Fibroblast of the conjunctiva (primary cell): ENCODE results near the gene CHST15.

ENCODE experiments used
- DNase-seq: peaks from one replicate; pipeline ENCODE4 v3.0.0-alpha.2; 2010; ENCODE audit warnings: low read depth

The CHST15 gene

GRCh38 chr10:124065382-124066125 is 27.8 kb downstream of the CHST15 start:
- DNase-seq: no peak

GRCh38 chr10:124064676-124065075 is 28.7 kb downstream of the CHST15 start:
- DNase-seq: no peak

DNA sequence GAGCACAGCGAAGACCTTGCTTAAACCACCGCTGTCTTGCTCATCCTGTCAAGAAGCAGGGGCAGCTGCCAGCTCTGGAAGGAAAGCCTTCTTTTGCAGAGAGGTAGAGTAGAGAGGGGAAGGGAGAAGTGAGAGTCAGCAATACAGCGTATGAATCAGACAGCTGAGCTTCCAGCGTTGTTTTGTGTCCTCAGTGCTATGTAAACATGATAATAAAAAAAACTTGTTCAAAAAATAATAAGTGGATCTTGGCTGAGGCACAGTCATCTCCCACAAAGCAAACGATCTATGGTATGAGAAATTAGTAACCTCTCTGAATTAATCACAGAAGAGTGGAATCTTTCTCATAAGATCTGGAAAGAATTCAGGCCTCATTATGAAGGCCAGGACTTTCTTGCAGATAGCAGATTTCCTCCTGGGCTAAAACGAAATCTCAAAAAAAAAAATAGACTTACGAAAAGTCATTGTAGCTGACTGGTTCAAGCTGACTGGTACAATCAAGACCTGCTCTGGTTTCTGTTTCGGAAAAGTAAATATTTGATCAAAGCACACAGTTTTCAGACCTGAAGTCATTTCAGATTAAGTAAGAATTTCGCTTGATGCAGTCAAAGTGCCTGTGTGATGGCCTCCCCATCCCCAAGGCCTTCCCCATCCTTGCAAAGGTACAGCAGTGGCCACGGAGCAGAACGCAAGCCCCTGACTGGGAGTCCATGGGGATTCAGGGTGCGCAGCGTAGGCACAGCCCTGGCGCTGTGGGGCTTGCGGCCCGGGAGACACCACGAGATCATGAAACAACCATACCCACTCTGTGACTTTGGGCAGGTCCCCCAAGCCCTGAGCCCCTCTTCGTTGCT is 29.4 kb downstream of the CHST15 start:
- DNase-seq: peak; percentile 77

DNA sequence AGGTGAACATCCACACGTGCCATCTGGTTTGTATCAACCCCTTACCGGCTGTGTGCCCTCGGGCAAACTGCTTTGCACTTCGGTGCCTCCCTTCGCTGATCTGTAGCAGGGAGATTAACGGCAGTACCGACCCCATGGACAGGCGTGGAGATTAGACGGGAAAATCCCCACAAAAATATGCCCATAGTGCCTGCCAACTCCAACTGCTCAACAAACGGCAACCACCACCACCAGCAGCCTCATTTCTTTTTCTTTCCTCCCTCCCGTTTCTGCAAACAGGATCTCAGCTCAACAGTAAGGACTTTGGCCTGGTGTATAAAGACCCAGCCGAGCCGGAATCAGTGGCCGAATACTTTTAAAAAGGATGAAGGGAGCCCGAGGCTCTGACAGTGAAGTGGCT is 31.0 kb downstream of the CHST15 start:
- DNase-seq: no peak

DNA sequence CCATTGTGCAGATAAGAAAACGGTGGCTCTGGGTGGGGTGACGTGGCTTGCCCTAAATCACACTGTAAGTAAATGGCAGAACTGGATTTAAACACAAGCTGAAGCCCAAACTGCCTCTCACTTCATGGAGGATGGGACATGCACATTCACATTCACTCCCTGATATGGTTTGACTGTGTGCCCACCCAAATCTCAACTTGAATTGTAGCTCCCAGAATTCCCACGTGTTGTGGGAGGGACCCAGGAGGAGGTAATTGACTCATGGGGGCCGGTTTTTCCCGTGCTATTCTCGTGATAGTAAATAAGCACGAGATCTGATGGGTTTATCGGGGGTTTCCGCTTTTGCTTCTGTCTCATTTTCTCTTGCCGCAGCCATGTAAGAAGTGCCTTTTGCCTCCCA is 32.4 kb downstream of the CHST15 start:
- no peak for DNase-seq

DNA sequence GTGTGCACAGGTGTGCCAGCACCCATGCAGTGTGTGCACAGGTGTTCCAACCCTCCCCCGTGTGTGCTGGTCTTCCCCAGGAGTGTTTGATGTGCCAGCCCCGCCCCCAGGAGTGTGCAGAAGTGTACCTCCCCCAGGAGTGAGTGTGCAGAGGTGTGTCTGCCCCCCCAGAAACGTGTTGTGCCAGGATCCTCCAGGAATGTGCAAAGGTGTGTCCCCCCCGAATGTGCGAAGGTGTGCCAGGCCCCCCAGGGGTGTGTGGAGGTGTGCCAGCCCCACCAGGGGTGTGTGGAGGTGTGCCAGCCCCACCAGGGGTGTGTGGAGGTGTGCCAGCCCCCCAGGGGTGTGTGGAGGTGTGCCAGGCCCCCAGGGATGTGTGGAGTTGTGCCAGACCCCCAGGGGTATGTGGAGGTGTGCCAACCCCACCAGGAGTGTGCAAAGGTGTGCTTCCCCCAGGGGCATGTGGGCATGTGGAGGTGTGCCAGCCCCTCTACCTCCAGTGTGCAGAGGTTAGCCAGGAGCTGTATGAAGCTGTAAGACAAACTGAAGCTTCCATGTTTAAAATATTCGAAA is 33.2 kb downstream of the CHST15 start:
- DNase-seq: no peak

- no peak for DNase-seq
Measured at GRCh38 chr10:124059551-124059950, 33.8 kb downstream of the CHST15 start.

- no peak for DNase-seq
Measured at GRCh38 chr10:124058346-124059003, 34.9 kb downstream of the CHST15 start.

GRCh38 chr10:124057601-124058000 is 35.8 kb downstream of the CHST15 start:
- DNase-seq: no peak

- DNase-seq: no peak
Measured at GRCh38 chr10:124056337-124056980, 36.9 kb downstream of the CHST15 start.

GRCh38 chr10:124053971-124054370 is 39.4 kb downstream of the CHST15 start:
- DNase-seq: no peak

DNA sequence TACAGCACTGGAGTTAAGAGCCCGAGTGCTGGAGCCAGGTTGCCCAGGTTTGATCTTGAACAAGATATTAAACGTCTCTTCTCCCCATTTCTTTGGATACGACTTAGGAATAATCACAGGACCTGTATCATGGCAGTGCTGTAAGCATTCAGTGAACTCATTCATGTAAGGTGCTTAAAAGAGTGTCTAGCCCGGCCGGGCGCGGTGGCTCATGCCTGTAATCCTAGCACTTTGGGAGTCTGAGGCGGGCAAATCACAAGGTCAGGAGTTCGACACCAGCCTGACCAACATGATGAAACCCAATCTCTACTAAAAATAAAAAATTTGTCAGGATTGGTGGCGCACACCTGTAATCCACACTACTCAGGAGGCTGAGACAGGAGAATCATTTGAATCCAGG is 40.8 kb downstream of the CHST15 start:
- no peak for DNase-seq

DNA sequence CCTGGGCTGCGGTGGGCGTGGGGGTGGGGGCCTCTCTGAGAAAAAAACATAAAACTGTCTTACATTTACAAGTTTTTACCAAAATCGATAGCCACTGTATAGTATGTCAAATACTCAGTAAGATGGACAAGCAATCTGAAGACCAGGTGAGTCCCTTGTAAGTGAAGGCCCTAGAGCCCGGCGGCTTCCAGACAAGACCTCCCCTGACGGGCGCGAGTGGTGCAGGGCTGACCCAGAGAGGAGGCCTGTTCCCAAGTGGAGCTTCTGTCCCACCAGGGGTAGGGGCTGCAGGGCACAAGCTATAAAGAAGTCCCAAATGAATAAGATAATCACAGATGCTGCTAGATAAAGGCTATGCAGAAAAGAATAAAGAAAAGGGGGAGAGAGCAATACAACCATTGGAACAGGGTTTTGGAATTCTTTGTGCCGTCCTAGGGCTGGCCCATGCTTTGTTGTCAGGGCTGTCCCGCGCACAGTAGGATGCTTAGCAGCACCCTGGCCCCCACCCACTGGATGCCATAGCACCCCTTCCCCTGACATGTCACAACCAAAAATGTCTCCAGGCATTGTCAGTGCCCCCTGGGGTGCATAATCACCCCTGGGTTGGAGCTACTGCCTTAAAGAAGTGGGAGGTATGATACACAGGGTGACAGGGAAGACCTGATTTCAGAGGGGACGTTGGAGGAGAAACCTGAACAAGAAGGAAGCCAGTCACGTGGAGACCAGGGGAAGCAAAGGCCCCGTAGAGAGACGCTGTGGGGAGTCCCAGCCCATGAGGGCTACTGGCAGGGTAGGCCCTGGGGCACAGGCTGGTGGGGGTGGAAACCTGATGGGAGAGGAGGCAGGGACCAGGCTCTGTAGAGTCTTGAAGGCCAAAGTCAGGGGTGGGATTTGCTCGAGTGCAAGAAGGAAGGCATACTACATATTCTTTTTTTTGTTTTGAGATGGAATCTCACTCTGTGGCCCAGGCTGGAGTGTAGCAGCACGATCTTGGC is 43.1 kb downstream of the CHST15 start:
- no peak for DNase-seq

- DNase-seq: no peak
Measured at GRCh38 chr10:124049484-124049883, 43.9 kb downstream of the CHST15 start.

GRCh38 chr10:124048371-124049290 is 44.8 kb downstream of the CHST15 start:
- peak; percentile 65 for DNase-seq

- no peak for DNase-seq
Measured at GRCh38 chr10:124047427-124048152, 45.8 kb downstream of the CHST15 start.

- DNase-seq: no peak
Measured at GRCh38 chr10:124045801-124046355, 47.5 kb downstream of the CHST15 start.

- DNase-seq: no peak
Measured at GRCh38 chr10:124045276-124045675, 48.1 kb downstream of the CHST15 start.
